ENCODE data around the gene GJB6. TPM values are rescaled to one million over a fixed set of nuclear protein-coding genes. Genes with fewer than 3 reads are reported as not detected.

The GJB6 gene
- total RNA-seq, 2 experiments from 2014 or later = 1.9 to 2.4 TPM

DNA sequence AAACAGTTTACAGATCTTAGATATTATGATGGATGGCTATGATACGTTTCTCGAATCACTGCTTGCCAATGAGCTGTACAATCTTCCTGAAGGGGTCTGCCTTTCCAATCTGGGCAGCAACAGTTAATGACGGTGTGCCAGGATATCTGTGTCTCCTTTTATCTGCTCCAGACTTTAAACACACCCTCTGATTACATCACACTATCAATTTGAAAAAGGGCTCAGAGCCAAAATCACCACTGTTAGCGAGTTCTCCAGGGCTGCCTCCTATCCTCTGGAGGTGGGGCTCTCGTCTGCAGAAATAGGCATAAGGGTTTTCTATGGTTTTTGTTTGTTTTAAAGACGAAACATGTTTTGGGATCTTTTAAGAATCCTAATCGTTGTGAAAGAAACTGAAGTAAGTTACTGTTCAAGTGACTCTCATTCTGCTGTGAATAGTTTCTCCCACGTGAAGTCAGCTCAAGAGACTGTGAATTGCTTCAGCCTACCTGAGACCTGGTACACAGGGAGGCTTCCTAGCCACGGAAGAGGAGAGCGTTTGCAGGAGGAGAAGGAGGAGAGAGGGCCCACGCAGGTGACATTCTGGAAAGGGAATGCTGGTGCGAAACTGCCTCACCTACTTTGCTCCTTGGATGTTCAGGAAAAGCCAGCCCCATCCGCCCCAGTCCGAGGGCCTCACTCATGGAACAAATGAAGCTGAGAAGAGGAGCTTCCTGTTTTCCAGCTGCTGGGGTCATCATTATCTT lies 56.0 kb downstream of the GJB6 start:
- no peaks in the 10 kb centered on the region for H3K9me3 Mint-ChIP-seq
- H3K36me3 Mint-ChIP-seq = no peaks in the 10 kb centered on the region
- H3K27ac Mint-ChIP-seq = no peak overlapping the region
- no peak overlapping the region for H3K4me3 Mint-ChIP-seq
- peaks cover 29% of the 10 kb centered on the region for H3K4me1 Mint-ChIP-seq (ENCODE audit: low read depth)
- DNase-seq = no peak
- ChIA-PET CTCF (interaction anchor here (0.7 to 1.0 kb wide), 2 partner anchors 16 to 21 kb away, joined by 3 read pairs; no protein-coding TSS in a partner anchor), POLR2A (interaction anchor here (0.9 kb wide), 1 partner anchor 10 kb away, joined by 3 read pairs; no protein-coding TSS in a partner anchor)
- peaks cover 72% of the 10 kb centered on the region for H3K27me3 Mint-ChIP-seq
- intact Hi-C loops (cut with micrococcal nuclease) = no loop called here

- Mint-ChIP-seq H3K27me3 (peaks cover 69% of the 10 kb centered on the region), H3K4me3 (no peak overlapping the region), H3K27ac (no peak overlapping the region), H3K9me3 (no peaks in the 10 kb centered on the region), H3K36me3 (no peaks in the 10 kb centered on the region), H3K4me1 (ENCODE audit: low read depth) (peaks cover 29% of the 10 kb centered on the region)
- CTCF ChIA-PET = interaction anchor here (0.7 to 1.0 kb wide), 2 partner anchors 15 to 22 kb away, joined by 3 read pairs; no protein-coding TSS in a partner anchor
- POLR2A ChIA-PET = interaction anchor here (0.9 kb wide), 1 partner anchor 9 kb away, joined by 3 read pairs; no protein-coding TSS in a partner anchor
- no peak for DNase-seq
- intact Hi-C loops (cut with micrococcal nuclease) = no loop called here
Measured at GRCh38 chr13:20175406-20175794, 56.7 kb downstream of the GJB6 start.

DNA sequence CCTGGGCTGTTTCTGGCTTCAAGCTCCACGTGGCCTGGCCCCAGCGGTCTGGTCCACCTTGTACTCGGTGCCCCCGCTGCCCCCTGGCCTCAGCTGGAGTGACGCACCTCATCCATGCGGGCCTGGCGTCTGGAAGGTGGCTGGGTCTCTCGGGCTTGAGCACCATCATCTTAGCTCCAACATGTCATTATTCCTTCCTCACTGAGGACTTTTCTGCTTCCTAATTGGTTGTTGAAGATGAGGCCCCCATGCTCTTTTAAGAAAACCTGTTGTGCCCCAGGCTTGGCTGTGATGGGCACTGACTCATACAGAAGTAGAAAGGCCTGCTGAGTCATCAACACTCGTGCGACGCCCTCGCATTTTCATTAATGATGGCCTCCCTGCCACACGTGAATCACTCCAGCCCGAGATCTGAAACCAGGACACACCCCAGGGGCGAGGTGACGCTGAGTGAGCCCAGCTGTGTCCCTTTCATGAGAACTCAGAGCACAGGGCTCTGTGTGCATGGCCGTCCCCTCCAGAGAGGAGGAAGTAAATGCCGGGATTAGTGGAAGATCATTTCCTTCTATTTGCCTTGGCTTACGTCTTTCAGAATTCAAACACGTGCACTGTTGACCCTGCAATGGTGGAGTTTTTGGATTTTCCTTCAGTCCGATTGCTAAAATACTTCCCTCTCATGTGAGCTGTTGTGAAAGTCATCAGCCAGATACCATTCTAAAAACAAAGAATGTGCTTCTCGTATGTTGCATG lies 57.3 kb downstream of the GJB6 start:
- Mint-ChIP-seq H3K4me3 (no peak overlapping the region), H3K27me3 (peaks cover 71% of the 10 kb centered on the region), H3K36me3 (no peaks in the 10 kb centered on the region), H3K27ac (no peak overlapping the region), H3K9me3 (no peaks in the 10 kb centered on the region), H3K4me1 (ENCODE audit: low read depth) (peaks cover 29% of the 10 kb centered on the region)
- POLR2A ChIA-PET = interaction anchor here (0.9 to 1.1 kb wide), 2 partner anchors 8 to 11 kb away, joined by 3 read pairs; no protein-coding TSS in a partner anchor
- CTCF ChIA-PET = interaction anchor here (0.7 kb wide), 1 partner anchor 22 kb away, joined by 3 read pairs; no protein-coding TSS in a partner anchor
- DNase-seq = peak; percentile 88
- intact Hi-C loops (cut with micrococcal nuclease) = no loop called here

GRCh38 chr13:20173116-20173746 lies 58.9 kb downstream of the GJB6 start:
- H3K4me3 Mint-ChIP-seq = no peak overlapping the region
- DNase-seq = peak; percentile 48
- ChIA-PET POLR2A (no interaction called here), CTCF (interaction anchor here (1.1 kb wide), 1 partner anchor 24 kb away, joined by 5 read pairs; no protein-coding TSS in a partner anchor)
- H3K27me3 Mint-ChIP-seq = peaks cover 67% of the 10 kb centered on the region
- H3K36me3 Mint-ChIP-seq = no peaks in the 10 kb centered on the region
- H3K27ac Mint-ChIP-seq = peak overlapping the region; percentile 14
- no peaks in the 10 kb centered on the region for H3K9me3 Mint-ChIP-seq
- intact Hi-C loops (cut with micrococcal nuclease) = no loop called here
- peaks cover 29% of the 10 kb centered on the region for H3K4me1 Mint-ChIP-seq (ENCODE audit: low read depth)

Other genes starting within 250 kb of the GJB6 start
- under 1 TPM; 0.14 to 0.29 TPM for gene GJA3, start 71.3 kb downstream of the GJB6 start, total RNA-seq
- gene GJB2, start 39.4 kb downstream of the GJB6 start, total RNA-seq = 1 to 10 TPM; 5.0 to 5.1 TPM

All from activated CD4-positive, alpha-beta memory T cell treated with anti-CD3 and anti-CD28 coated beads for 36 hours (primary cell).